Activated CD8-positive, alpha-beta memory T cell treated with anti-CD3 and anti-CD28 coated beads, Interleukin-2, amount 50 U/mL, for 24 hours (primary cell): ENCODE results near the gene ROMO1.
"Not testable (repeated sequence)": the region's sequence is repeated elsewhere in the genome, so short reads cannot be mapped to it uniquely, and the experiment has no call there.

Experiments used
- DNase-seq: peaks from one replicate; pipeline ENCODE4 v3.0.0-alpha.2; 2020; ENCODE audit errors: extremely low read depth

ROMO1 gene

GRCh38 chr20:35710039-35710438 lies 10.8 kb downstream of the ROMO1 start:
- no peak for DNase-seq

- no peak for DNase-seq
Measured at GRCh38 chr20:35710884-35711587, 11.8 kb downstream of the ROMO1 start.

GRCh38 chr20:35711588-35712209 lies 12.5 kb downstream of the ROMO1 start:
- no peak for DNase-seq

- not testable (repeated sequence) for DNase-seq
Measured at GRCh38 chr20:35713120-35713519, 13.9 kb downstream of the ROMO1 start.

GRCh38 chr20:35714127-35714526 lies 14.9 kb downstream of the ROMO1 start:
- DNase-seq = no peak

- no peak for DNase-seq
Measured at GRCh38 chr20:35715652-35716051, 16.4 kb downstream of the ROMO1 start.

GRCh38 chr20:35716330-35716729 lies 17.1 kb downstream of the ROMO1 start:
- no peak for DNase-seq

GRCh38 chr20:35718321-35718720 lies 19.1 kb downstream of the ROMO1 start:
- not testable (repeated sequence) for DNase-seq

- no peak for DNase-seq
Measured at GRCh38 chr20:35718972-35719635, 19.9 kb downstream of the ROMO1 start.

- no peak for DNase-seq
Measured at GRCh38 chr20:35719717-35720116, 20.5 kb downstream of the ROMO1 start.

- no peak for DNase-seq
Measured at GRCh38 chr20:35720165-35721123, 21.2 kb downstream of the ROMO1 start.

- DNase-seq = no peak
Measured at GRCh38 chr20:35721219-35721618, 22.0 kb downstream of the ROMO1 start.

- no peak for DNase-seq
Measured at GRCh38 chr20:35721621-35722020, 22.4 kb downstream of the ROMO1 start.

- not testable (repeated sequence) for DNase-seq
Measured at GRCh38 chr20:35723275-35723639, 24.1 kb downstream of the ROMO1 start.

GRCh38 chr20:35723652-35724320 lies 24.6 kb downstream of the ROMO1 start:
- not testable (repeated sequence) for DNase-seq

- DNase-seq = no peak
Measured at GRCh38 chr20:35724321-35725230, 25.4 kb downstream of the ROMO1 start.

- no peak for DNase-seq
Measured at GRCh38 chr20:35726842-35727711, 27.9 kb downstream of the ROMO1 start.

- no peak for DNase-seq
Measured at GRCh38 chr20:35729283-35729807, 30.1 kb downstream of the ROMO1 start.
